SK-N-SH (cell line): ENCODE results near the gene HHIP. TPM values are rescaled to one million over a fixed set of nuclear protein-coding genes. Genes with fewer than 3 reads are reported as not detected.

Source experiments
- CTCF ChIA-PET: fragments of 300-600, 350-600 bp; formaldehyde crosslinking; extraction: SDS; loops from one replicate; lab custom pipeline; 2021; lab: Yijun Ruan, JAX
- POLR2A ChIA-PET: fragments of 350-600 bp; sonication (Branson Sonifier 250); formaldehyde crosslinking; extraction: SDS; loops from one replicate; lab custom pipeline; 2020; ENCODE audit warnings: antibody characterized with exemption, inconsistent platforms; lab: Yijun Ruan, JAX
- DNase-seq: peaks from one replicate; pipeline ENCODE4 v3.0.0; 2012
- H2AFZ ChIP-seq: fragments of 200-600 bp; sonication (generic); 2 replicates; pipeline ENCODE4 v1.8.1; 2016; ENCODE audit warnings: antibody characterized with exemption, mild to moderate bottlenecking, low read depth
- H3F3A ChIP-seq: fragments of 200-600 bp; sonication (generic); replicated peaks from 2 replicates; pipeline ENCODE3; 2016; ENCODE audit warnings: antibody characterized with exemption, mild to moderate bottlenecking; ENCODE audit not compliant: insufficient read depth
- H3K27ac ChIP-seq, 2 experiments: fragments of 200-500 bp in 1 of 2; fragments of 200-600 bp in 1 of 2; sonication (Bioruptor generic) in 1 of 2; sonication (generic), shearing (Covaris generic) in 1 of 2; 2 replicates each; pipeline versions ENCODE4 v1.5.1 to v1.6.1; 2014 to 2016; ENCODE audit warnings: low read depth in 2 of 2, inconsistent platforms in 1 of 2, low read length in 1 of 2, mild to moderate bottlenecking in 1 of 2, mixed read lengths in 1 of 2
- H3K27me3 ChIP-seq: fragments of 200-600 bp; sonication (generic), shearing (Covaris generic); 2 replicates; pipeline ENCODE4 v1.6.1; 2016; ENCODE audit warnings: mixed run types; ENCODE audit not compliant: insufficient read depth
- H3K36me3 ChIP-seq, 2 experiments: fragments of 200-500 bp in 1 of 2; fragments of 200-600 bp in 1 of 2; sonication (Bioruptor generic) in 1 of 2; sonication (generic) in 1 of 2; replicated peaks in 1 of 2; 2 replicates each; pipeline versions ENCODE3 to v1.5.1; 2014 to 2016; ENCODE audit warnings: low read length in 1 of 2, mild to moderate bottlenecking in 1 of 2; ENCODE audit not compliant: insufficient read depth in 2 of 2, control insufficient read depth in 1 of 2
- H3K4me1 ChIP-seq, 2 experiments: fragments of 200-500 bp in 1 of 2; fragments of 200-600 bp in 1 of 2; sonication (Bioruptor generic) in 1 of 2; sonication (generic), shearing (Covaris generic) in 1 of 2; 2 replicates each; pipeline versions ENCODE4 v1.5.1 to v1.6.1; 2014 to 2016; ENCODE audit warnings: low read depth in 1 of 2, low read length in 1 of 2, mixed run types in 1 of 2; ENCODE audit not compliant: insufficient read depth in 2 of 2, control insufficient read depth in 1 of 2
- H3K4me2 ChIP-seq: fragments of 200-600 bp; sonication (generic), shearing (Covaris generic); 2 replicates; pipeline ENCODE4 v1.6.1; 2017; ENCODE audit warnings: mixed run types
- H3K4me3 ChIP-seq, 2 experiments: fragments of 200-500 bp in 1 of 2; fragments of 200-600 bp in 1 of 2; sonication (Bioruptor generic) in 1 of 2; sonication (generic), shearing (Covaris generic) in 1 of 2; 2 replicates each; pipeline versions ENCODE4 v1.5.1 to v1.8.1; 2014 to 2016; ENCODE audit warnings: low read depth in 2 of 2, inconsistent platforms in 1 of 2, low read length in 1 of 2, mild to moderate bottlenecking in 1 of 2, mixed read lengths in 1 of 2, moderate library complexity in 1 of 2
- H3K79me2 ChIP-seq: fragments of 200-600 bp; sonication (generic); 2 replicates; pipeline ENCODE4 v1.8.1; 2017; ENCODE audit warnings: mild to moderate bottlenecking; ENCODE audit not compliant: insufficient read depth
- H3K9ac ChIP-seq: fragments of 200-600 bp; sonication (generic); 2 replicates; pipeline ENCODE4 v1.6.1; 2017; ENCODE audit warnings: mixed run types
- H3K9me2 ChIP-seq: fragments of 200-600 bp; sonication (generic); 2 replicates; pipeline ENCODE4 v1.6.1; 2017; ENCODE audit warnings: mixed run types
- H3K9me3 ChIP-seq: fragments of 200-600 bp; sonication (generic); 2 replicates; pipeline ENCODE4 v1.6.1; 2017; ENCODE audit warnings: mixed run types, mild to moderate bottlenecking, moderate library complexity
- H4K20me1 ChIP-seq: fragments of 200-600 bp; sonication (generic); 2 replicates; pipeline ENCODE4 v1.6.1; 2017; ENCODE audit warnings: mild to moderate bottlenecking, mixed run types; ENCODE audit not compliant: insufficient read depth
- CTCF ChIP-seq: fragments of 200-600 bp; sonication (generic); IDR thresholded peaks from 2 replicates; pipeline ENCODE4 v1.6.1; 2017; ENCODE audit warnings: antibody characterized with exemption, mild to moderate bottlenecking, moderate library complexity
- EP300 ChIP-seq, 2 experiments: IDR thresholded peaks; 2 replicates each; pipeline versions ENCODE4 v1.4.0 to v1.6.1; 2012; ENCODE audit warnings: borderline replicate concordance in 1 of 2, low read depth in 1 of 2, low read length in 1 of 2
- GATA2 ChIP-seq: sonication (generic); formaldehyde crosslinking; IDR thresholded peaks from 2 replicates; pipeline ENCODE4 v1.5.0; 2020; ENCODE audit warnings: mild to moderate bottlenecking, missing genetic modification reagents
- IRF3 ChIP-seq: fragments of 150-350 bp; IDR thresholded peaks from 2 replicates; pipeline ENCODE4 v1.6.1; 2016; ENCODE audit warnings: mild to moderate bottlenecking, low read depth, low read length
- JUND ChIP-seq: IDR thresholded peaks from 2 replicates; pipeline ENCODE4 v1.4.0; 2012
- MAX ChIP-seq: IDR thresholded peaks from 2 replicates; pipeline ENCODE4 v1.4.0; 2012; ENCODE audit warnings: low read depth
- MEF2A ChIP-seq: IDR thresholded peaks from 2 replicates; pipeline ENCODE4 v1.4.0; 2012; ENCODE audit warnings: low read depth, borderline replicate concordance
- MXI1 ChIP-seq: IDR thresholded peaks from 2 replicates; pipeline ENCODE4 v1.6.1; 2012; ENCODE audit warnings: mild to moderate bottlenecking, low read depth, low read length, improper control_type of control experiment
- NFIC ChIP-seq: IDR thresholded peaks from 2 replicates; pipeline ENCODE4 v1.4.0; 2012; ENCODE audit warnings: borderline replicate concordance
- NRF1 ChIP-seq: IDR thresholded peaks from 2 replicates; pipeline ENCODE4 v1.6.1; 2012; ENCODE audit warnings: low read depth, mild to moderate bottlenecking, low read length
- PBX3 ChIP-seq: IDR thresholded peaks from 2 replicates; pipeline ENCODE4; 2012
- POLR2AphosphoS5 ChIP-seq: IDR thresholded peaks from 2 replicates; pipeline ENCODE4 v1.6.1; 2012; ENCODE audit warnings: low read depth, low read length
- RCOR1 ChIP-seq: fragments of 150-350 bp; IDR thresholded peaks from 2 replicates; pipeline ENCODE4 v1.6.1; 2017; ENCODE audit warnings: antibody characterized with exemption, low read length
- RXRA ChIP-seq: IDR thresholded peaks from 2 replicates; pipeline ENCODE4 v1.4.0; 2012; ENCODE audit warnings: low read depth, mild to moderate bottlenecking, borderline replicate concordance
- SIN3A ChIP-seq: IDR thresholded peaks from 2 replicates; pipeline ENCODE4 v1.6.1; 2012; ENCODE audit warnings: low read depth, mild to moderate bottlenecking, low read length, moderate library complexity, borderline replicate concordance
- SMC3 ChIP-seq: IDR thresholded peaks from 2 replicates; pipeline ENCODE4 v1.6.1; 2012; ENCODE audit warnings: low read depth, low read length, improper control_type of control experiment
- TCF12 ChIP-seq: IDR thresholded peaks from 2 replicates; pipeline ENCODE4 v1.4.0; 2012
- USF2 ChIP-seq: fragments of 150-350 bp; IDR thresholded peaks from 2 replicates; pipeline ENCODE4 v1.6.1; 2017; ENCODE audit warnings: antibody characterized with exemption, low read length, low read depth, borderline replicate concordance
- YY1 ChIP-seq: IDR thresholded peaks from 2 replicates; pipeline ENCODE4 v1.4.0; 2012; ENCODE audit warnings: low read depth, mild to moderate bottlenecking
- WGBS: methylation state at CpG from one replicate; pipeline ENCODE4 v1.1.6; 2017; ENCODE audit warnings: low lambda C conversion rate; 5-methylcytosine and 5-hydroxymethylcytosine counted together
- polyA plus RNA-seq, 3 experiments: library from polyadenylated mRNA; depleted of rRNA; stranded (reverse); fragments of >200 nt; gene quantifications; 2 replicates each; pipeline ENCODE4 v1.2.3, GENCODE V29; 2012

HHIP gene
- polyA plus RNA-seq, 1 of the 3 experiments (the other 2 are of a cell fraction), result 3.5 TPM

- CTCF ChIA-PET, result interaction anchor here (1.3 kb wide), 1 partner anchor 19 kb away, joined by 3 read pairs; no protein-coding TSS in a partner anchor
- Histone ChIP-seq H3K9ac (no peak overlapping the region), H3K9me3 (0 out of 2 replicates have a peak, but pooled peaks cover 2% of the 10 kb centered on the region), H3K4me2 (no peak overlapping the region), H3K27ac (no peak overlapping the region), H3K79me2 (no peaks in the 10 kb centered on the region), H3K27me3 (no peaks in the 10 kb centered on the region), H3K36me3 (peaks cover 0 to 12% of the 10 kb centered on the region in 2 experiments), H3K4me1 (0 out of 4 replicates have a peak, but pooled peaks cover 0 to 5% of the 10 kb centered on the region in 2 experiments), H3K9me2 (no peaks in the 10 kb centered on the region), H2AFZ (no peak overlapping the region), H3F3A (peaks cover 5% of the 10 kb centered on the region), H4K20me1 (no peaks in the 10 kb centered on the region), H3K4me3 (no peak overlapping the region)
- no peak for TF ChIP-seq GATA2 (CRISPR knock-in tag)
- no peak for TF ChIP-seq SMC3
- no peak for TF ChIP-seq RXRA
- TF ChIP-seq NRF1, result no peak
- no peak for TF ChIP-seq POLR2AphosphoS5
- POLR2A ChIA-PET, result no interaction called here
- DNase-seq, result no peak
These were observed 77.5 kb downstream of the HHIP start for GRCh38 chr4:144723471-144723870.

- no peaks in the 10 kb centered on the region for H3K9me2 ChIP-seq
- H3K9me3 ChIP-seq, result 0 out of 2 replicates have a peak, but pooled peaks cover 2% of the 10 kb centered on the region
- H2AFZ ChIP-seq, result no peak overlapping the region
- H3K4me1 ChIP-seq, result no peaks in the 10 kb centered on the region; a peak in 1 of 4 replicates
- no peak overlapping the region for H3K4me3 ChIP-seq
- no peak for DNase-seq
- no peaks in the 10 kb centered on the region for H4K20me1 ChIP-seq
- no peaks in the 10 kb centered on the region for H3K79me2 ChIP-seq
- H3K27ac ChIP-seq, result no peak overlapping the region
- H3F3A ChIP-seq, result peaks cover 11% of the 10 kb centered on the region
- no peaks in the 10 kb centered on the region for H3K27me3 ChIP-seq
- CTCF ChIA-PET, result no interaction called here
- no peak for TF ChIP-seq MXI1
- TF ChIP-seq TCF12, result no peak
- TF ChIP-seq SMC3, result no peak
- no peak for TF ChIP-seq NFIC
- no peak for TF ChIP-seq CTCF
- TF ChIP-seq SIN3A, result no peak
- no peak for TF ChIP-seq YY1
- TF ChIP-seq EP300 (IDR thresholded peaks at IDR 0.05; ENCODE audit: borderline replicate concordance in 1 of 2, low read depth in 1 of 2, low read length in 1 of 2), result no peak
- no peak for TF ChIP-seq PBX3
- no peak for TF ChIP-seq MEF2A
- no peak for TF ChIP-seq USF2
- no peak for TF ChIP-seq IRF3
- no peak for TF ChIP-seq RCOR1
- no peak for TF ChIP-seq JUND
- no peak for TF ChIP-seq MAX
- no peak for TF ChIP-seq GATA2 (CRISPR knock-in tag)
- TF ChIP-seq, all 33 proteins: peak for 0
- no peak overlapping the region for H3K4me2 ChIP-seq
- peaks cover 0 to 7% of the 10 kb centered on the region in 2 experiments for H3K36me3 ChIP-seq
- POLR2A ChIA-PET, result no interaction called here
- 3% methylated on average over 2 of the region's 2 CpGs for WGBS
- no peak overlapping the region for H3K9ac ChIP-seq
These were observed 83.2 kb downstream of the HHIP start for GRCh38 chr4:144729175-144729574.
